ENCODE results near the gene DUSP11. TPM values are rescaled to one million over a fixed set of nuclear protein-coding genes. Genes with fewer than 3 reads are reported as not detected.

Gene DUSP11
- total and polyA plus RNA-seq, 2 of the 13 experiments (the other 11 are each of a cell fraction or from before 2014, with no cell fraction given), result 30.5 to 36.2 TPM

DNA sequence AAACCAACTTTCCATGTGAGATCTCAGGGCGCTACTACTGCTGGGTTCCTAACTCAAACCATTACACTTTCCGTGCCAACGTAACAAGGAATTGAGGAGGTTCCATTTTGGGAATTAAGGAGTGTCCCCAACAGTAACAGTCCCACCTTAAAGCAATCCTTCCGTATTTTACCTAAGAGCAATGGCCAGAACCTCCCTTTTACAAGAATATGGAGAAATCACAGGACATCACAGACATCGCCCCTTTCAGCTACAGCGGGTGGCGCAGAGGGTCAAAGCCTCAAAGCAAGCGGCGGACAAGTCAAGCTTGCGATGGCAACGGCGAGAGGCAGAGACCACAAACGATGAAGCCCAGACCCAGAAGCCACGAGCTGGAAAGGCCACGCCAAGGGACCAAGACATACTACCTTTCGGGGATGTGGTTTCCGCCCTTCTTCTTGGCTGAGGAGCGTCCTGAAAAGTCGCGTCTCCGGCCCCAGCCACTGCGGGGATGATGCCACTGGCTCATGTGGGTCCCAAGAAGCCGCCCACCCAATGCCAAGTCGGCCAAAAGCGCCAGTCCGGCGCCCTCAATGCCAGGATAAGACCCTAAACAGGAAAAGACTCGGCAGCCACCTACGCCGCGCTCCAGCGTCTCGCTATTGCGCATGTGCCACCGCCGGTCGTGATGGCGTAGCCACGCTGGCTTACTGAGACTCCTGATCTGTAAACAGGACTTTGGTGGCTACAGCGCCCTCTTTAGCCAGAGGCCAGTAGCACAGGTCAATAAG lies at the start of gene DUSP11 (continued):
- TF ChIP-seq NFKBIZ (CRISPR knock-in tag; IDR thresholded peaks at IDR 0.05) (0 out of 2 replicates have a peak, but pooled peaks have one; percentile 19), SALL1 (CRISPR knock-in tag; IDR thresholded peaks at IDR 0.05) (peak; percentile 95), ZNF562 (CRISPR knock-in tag; IDR thresholded peaks at IDR 0.05; ENCODE audit: borderline replicate concordance) (no peak), AKAP8 (CRISPR knock-in tag; IDR thresholded peaks at IDR 0.05) (0 out of 2 replicates have a peak, but pooled peaks have one; percentile 66), PCBP1 (IDR thresholded peaks at IDR 0.05; ENCODE audit: borderline replicate concordance, low read depth, low read length) (no peak), ZNF550 (CRISPR knock-in tag; IDR thresholded peaks at IDR 0.05; ENCODE audit: borderline replicate concordance) (no peak), MEIS1 (CRISPR knock-in tag; IDR thresholded peaks at IDR 0.05; ENCODE audit: borderline replicate concordance) (peak; percentile 31; the same call in 1 of the 2 replicates), ZNF564 (CRISPR knock-in tag; IDR thresholded peaks at IDR 0.05) (peak; percentile 56; the same call in 1 of the 2 replicates), JUND (CRISPR knock-in tag; IDR thresholded peaks at IDR 0.05) (no peak), ATRX (CRISPR knock-in tag; IDR thresholded peaks at IDR 0.05; ENCODE audit: borderline replicate concordance) (no peak), ZNF451 (CRISPR knock-in tag; IDR thresholded peaks at IDR 0.05) (peak; percentile 90; the same call in 1 of the 2 replicates), ZNF792 (CRISPR knock-in tag; IDR thresholded peaks at IDR 0.05) (no peak), KDM5A (IDR thresholded peaks at IDR 0.05; ENCODE audit: borderline replicate concordance, low read length) (peak; percentile 83), TCF12 (IDR thresholded peaks at IDR 0.05) (no peak), TCF12 (CRISPR knock-in tag; IDR thresholded peaks at IDR 0.05) (no peak)
- TF ChIP-seq, protein P1, sequence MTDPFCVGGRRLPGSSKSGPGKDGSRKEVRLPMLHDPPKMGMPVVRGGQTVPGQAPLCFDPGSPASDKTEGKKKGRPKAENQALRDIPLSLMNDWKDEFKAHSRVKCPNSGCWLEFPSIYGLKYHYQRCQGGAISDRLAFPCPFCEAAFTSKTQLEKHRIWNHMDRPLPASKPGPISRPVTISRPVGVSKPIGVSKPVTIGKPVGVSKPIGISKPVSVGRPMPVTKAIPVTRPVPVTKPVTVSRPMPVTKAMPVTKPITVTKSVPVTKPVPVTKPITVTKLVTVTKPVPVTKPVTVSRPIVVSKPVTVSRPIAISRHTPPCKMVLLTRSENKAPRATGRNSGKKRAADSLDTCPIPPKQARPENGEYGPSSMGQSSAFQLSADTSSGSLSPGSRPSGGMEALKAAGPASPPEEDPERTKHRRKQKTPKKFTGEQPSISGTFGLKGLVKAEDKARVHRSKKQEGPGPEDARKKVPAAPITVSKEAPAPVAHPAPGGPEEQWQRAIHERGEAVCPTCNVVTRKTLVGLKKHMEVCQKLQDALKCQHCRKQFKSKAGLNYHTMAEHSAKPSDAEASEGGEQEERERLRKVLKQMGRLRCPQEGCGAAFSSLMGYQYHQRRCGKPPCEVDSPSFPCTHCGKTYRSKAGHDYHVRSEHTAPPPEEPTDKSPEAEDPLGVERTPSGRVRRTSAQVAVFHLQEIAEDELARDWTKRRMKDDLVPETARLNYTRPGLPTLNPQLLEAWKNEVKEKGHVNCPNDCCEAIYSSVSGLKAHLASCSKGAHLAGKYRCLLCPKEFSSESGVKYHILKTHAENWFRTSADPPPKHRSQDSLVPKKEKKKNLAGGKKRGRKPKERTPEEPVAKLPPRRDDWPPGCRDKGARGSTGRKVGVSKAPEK (CRISPR knock-in tag; IDR thresholded peaks at IDR 0.05; ENCODE audit: borderline replicate concordance), result no peak
- TF ChIP-seq, protein P2, sequence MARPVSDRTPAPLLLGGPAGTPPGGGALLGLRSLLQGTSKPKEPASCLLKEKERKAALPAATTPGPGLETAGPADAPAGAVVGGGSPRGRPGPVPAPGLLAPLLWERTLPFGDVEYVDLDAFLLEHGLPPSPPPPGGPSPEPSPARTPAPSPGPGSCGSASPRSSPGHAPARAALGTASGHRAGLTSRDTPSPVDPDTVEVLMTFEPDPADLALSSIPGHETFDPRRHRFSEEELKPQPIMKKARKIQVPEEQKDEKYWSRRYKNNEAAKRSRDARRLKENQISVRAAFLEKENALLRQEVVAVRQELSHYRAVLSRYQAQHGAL (CRISPR knock-in tag; IDR thresholded peaks at IDR 0.05; ENCODE audit: not compliant biosample characterization), result no peak
- TF ChIP-seq, protein P3, sequence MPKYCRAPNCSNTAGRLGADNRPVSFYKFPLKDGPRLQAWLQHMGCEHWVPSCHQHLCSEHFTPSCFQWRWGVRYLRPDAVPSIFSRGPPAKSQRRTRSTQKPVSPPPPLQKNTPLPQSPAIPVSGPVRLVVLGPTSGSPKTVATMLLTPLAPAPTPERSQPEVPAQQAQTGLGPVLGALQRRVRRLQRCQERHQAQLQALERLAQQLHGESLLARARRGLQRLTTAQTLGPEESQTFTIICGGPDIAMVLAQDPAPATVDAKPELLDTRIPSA (CRISPR knock-in tag; IDR thresholded peaks at IDR 0.05; ENCODE audit: borderline replicate concordance), result no peak
- TF ChIP-seq, protein P4, sequence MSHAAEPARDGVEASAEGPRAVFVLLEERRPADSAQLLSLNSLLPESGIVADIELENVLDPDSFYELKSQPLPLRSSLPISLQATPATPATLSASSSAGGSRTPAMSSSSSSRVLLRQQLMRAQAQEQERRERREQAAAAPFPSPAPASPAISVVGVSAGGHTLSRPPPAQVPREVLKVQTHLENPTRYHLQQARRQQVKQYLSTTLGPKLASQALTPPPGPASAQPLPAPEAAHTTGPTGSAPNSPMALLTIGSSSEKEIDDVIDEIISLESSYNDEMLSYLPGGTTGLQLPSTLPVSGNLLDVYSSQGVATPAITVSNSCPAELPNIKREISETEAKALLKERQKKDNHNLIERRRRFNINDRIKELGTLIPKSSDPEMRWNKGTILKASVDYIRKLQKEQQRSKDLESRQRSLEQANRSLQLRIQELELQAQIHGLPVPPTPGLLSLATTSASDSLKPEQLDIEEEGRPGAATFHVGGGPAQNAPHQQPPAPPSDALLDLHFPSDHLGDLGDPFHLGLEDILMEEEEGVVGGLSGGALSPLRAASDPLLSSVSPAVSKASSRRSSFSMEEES (CRISPR knock-in tag; IDR thresholded peaks at IDR 0.05), result peak; percentile 58; the same call in 1 of the 2 replicates
- TF ChIP-seq, protein P5, sequence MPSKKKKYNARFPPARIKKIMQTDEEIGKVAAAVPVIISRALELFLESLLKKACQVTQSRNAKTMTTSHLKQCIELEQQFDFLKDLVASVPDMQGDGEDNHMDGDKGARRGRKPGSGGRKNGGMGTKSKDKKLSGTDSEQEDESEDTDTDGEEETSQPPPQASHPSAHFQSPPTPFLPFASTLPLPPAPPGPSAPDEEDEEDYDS (CRISPR knock-in tag; IDR thresholded peaks at IDR 0.05), result peak; percentile 50; the same call in 1 of the 2 replicates
- TF ChIP-seq, protein P6, sequence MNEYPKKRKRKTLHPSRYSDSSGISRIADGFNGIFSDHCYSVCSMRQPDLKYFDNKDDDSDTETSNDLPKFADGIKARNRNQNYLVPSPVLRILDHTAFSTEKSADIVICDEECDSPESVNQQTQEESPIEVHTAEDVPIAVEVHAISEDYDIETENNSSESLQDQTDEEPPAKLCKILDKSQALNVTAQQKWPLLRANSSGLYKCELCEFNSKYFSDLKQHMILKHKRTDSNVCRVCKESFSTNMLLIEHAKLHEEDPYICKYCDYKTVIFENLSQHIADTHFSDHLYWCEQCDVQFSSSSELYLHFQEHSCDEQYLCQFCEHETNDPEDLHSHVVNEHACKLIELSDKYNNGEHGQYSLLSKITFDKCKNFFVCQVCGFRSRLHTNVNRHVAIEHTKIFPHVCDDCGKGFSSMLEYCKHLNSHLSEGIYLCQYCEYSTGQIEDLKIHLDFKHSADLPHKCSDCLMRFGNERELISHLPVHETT (CRISPR knock-in tag; conservative IDR thresholded peaks at IDR 0.05), result no peak
